Right lung (tissue), 5 donors: Measurements from ENCODE around the gene PRDM12. TPM values are rescaled to one million over a fixed set of nuclear protein-coding genes. Genes with fewer than 3 reads are reported as not detected.

Experiments used
- DNase-seq, 2 donors: peaks; one replicate each; pipeline ENCODE4 v3.0.0-alpha.2; 2013
- polyA plus RNA-seq, 5 donors: library from polyadenylated mRNA; unstranded; fragments of 120-200 nt; gene quantifications; one replicate each; pipeline versions ENCODE4 v1.2.1 to v1.2.3, GENCODE V29; 2013; ENCODE audit warnings: inconsistent platforms in 1 of 5, low replicate concordance in 1 of 5; ENCODE audit not compliant: insufficient read length in 5 of 5, insufficient read depth in 1 of 5

Gene PRDM12
- polyA plus RNA-seq, 5 donors = not detected

DNA sequence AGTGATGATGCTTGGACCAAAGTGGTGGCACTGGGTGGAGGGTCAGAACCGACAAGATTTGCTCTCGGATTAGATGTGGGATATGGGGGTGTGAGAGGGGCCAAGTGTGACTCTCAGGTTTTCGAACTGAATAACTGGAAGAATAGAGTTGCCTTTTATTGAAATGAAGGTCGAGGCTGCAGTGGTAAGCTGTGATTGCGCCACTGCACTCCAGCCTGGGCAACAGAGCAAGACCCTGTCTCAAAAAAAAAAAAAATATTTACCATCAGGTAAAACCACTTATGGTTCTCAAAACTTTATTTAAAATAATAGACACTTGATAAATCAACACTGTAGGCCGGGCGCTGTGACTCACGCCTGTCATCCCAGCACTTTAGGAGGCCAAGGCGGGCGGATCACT lies 56.4 kb downstream of the PRDM12 start:
- DNase-seq = no peak

DNA sequence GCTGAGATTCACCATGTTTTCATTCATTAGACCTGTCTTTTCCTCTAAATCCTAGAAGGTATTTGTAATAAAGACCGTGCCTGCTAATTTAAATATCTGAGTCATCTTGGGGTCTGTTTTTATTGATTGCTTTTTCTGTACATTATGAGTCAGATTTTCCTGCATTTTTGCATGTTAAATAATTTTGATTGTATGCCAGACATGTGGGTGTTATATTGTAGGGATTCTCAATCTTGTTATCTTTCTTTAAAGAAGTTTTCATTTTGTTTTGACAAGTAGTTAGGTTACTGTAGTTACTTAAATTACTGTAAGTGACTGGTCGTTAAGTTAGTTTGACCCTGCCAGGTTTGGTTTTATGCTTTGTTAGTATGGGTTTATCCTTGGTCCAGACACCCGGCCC lies 64.3 kb downstream of the PRDM12 start:
- no peak for DNase-seq

DNA sequence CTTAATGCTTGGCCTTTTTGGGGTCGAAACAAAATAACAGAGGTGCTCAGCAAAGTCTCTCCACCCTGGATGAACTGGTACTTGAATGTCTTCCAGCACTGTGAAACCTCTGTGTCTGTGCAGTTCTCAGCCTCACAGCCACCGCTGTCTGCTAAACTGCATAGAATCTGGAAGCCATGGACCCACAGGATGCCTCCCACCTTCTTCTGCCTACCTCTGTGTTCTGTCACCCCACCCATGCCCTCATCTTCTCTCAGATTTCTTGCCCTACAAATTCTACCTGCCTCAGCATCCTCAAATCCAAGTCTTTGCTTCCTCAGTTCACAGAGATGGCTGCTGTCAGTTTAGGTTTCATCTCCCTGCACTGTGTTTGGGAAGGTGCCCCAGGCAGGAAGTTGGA lies 64.8 kb downstream of the PRDM12 start:
- no peak for DNase-seq

DNA sequence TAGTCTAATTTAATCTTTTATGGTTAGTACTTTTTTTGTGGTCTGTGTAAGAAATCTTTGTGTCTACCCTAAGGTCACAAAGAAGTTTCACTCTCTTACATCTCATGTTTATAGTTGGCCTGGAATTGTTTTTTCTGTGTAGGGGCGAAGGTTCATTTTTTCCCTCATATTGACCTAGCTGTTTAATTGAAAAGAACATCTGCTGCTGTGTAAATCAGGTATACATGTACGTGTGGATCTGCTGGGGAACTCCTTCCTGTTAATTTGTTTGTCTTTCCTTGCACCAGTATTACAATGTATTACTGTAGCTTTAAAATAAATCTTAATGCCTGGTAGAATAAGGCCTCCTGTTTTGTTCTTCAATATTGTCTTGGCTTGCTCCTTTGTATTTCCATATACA lies 67.0 kb downstream of the PRDM12 start:
- no peak for DNase-seq

DNA sequence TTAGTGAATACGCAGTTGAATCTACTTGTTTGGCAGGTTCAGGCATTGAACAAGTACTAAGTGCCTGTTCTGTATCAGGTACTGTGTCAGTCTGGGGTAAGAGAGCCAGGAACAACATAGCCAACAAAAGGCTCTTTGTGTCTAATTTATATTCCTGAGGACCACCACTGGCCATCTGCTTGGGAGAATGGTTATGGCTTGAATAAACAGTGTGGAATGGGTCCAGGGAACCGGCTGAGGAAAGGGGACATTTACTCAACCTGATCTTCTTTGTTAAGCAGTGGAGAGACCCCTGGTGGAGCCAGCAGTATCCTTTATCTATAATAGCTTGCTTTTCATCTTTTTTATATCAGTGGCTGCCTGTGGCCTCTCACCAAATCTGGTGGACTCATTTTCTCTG lies 67.7 kb downstream of the PRDM12 start:
- DNase-seq = no peak

Other genes starting within 250 kb of the PRDM12 start
- gene ASS1, start 219.6 kb upstream of the PRDM12 start, polyA plus RNA-seq = 10 to 100 TPM; 12.2 to 33.2 (median 22.0) TPM
- gene FUBP3, start 85.0 kb upstream of the PRDM12 start, polyA plus RNA-seq = 10 to 100 TPM; 53.7 to 62.0 (median 60.3) TPM
- 10 to 100 TPM; 42.1 to 53.7 (median 49.2) TPM for gene EXOSC2, start 29.2 kb downstream of the PRDM12 start, polyA plus RNA-seq
- gene ABL1, start 170.7 kb downstream of the PRDM12 start, polyA plus RNA-seq = 10 to 100 TPM; 62.3 to 77.1 (median 70.9) TPM
- under 1 TPM; 0.25 to 0.46 (median 0.37) TPM for gene QRFP, start 232.2 kb downstream of the PRDM12 start, polyA plus RNA-seq